GM18511 (cell line): Measurements from ENCODE around the gene S100A11.
A peak's percentile ranks its signal among the peaks of the same experiment; 100 is the strongest.

ENCODE experiments used
- ATAC-seq: cut with Tn5 transposase; IDR thresholded peaks from one replicate; pipeline ENCODE4 v1.9.1; 2021; ENCODE audit warnings: mild to moderate bottlenecking, moderate library complexity; ENCODE audit not compliant: unreplicated experiment

Gene S100A11

GRCh38 chr1:152003846-152004442 is 32.9 kb downstream of the S100A11 start:
- ATAC-seq, result no peak

- no peak for ATAC-seq
Observed at GRCh38 chr1:152002960-152003359, 33.8 kb downstream of the S100A11 start.

DNA sequence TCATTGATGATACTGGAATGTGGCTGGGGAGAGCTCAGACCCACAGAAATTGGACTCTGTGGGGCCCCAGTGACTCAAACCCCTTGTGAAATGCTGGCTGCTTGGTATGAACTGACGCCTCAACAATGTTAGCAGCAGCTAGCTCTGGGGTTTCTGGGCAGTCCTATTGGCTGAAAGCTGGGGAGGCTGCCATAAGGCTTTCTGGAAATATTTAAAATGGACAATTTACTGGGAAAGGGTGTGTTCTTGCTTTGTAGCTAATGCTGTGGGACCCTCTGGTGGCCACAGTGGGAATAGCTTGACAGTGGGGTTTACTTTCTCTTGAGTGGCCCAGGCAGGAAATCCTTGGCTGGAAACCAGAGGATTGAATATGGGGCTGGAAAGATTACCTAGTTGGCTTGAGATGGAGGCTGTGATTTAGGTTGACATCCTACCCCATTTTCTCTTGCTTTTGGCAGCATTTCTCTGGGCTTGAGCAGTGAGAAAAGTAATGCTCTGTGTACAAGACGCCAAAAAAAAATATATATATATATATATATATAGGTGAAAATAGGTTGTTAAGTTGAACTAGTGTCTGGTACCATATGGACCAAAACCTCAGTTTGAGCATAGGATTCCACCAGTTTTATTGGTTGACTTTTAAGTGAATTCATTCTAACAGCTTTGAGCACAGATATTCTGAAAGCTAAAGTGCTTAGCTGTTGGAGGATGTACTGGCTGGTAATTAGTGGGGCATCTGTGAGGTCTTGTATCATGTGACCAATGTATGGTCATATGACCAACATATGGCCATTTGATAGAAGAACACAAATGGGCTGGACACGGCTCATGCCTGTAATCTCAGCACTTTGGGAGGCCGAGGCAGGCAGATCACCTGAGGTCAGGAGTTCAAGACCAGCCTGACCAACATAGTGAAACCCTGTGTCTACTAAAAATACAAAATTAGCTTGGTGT is 34.9 kb downstream of the S100A11 start:
- no peak for ATAC-seq

- ATAC-seq, result no peak
Observed at GRCh38 chr1:152000964-152001630, 35.7 kb downstream of the S100A11 start.

GRCh38 chr1:151998611-151999362 is 38.0 kb downstream of the S100A11 start:
- no peak for ATAC-seq

DNA sequence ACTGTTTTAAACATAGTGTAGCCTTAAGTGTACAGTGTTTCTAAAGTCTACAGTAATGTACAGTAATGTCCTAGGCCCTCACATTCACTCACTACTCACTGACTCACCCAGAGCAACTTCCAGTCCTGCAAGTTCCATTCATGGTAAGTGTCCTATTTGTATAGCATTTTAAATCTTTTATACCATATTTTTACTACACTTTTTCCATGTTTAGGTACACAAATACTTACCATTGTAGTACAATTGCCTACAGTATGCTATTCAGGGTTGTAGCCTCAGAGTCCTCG is 39.6 kb downstream of the S100A11 start:
- no peak for ATAC-seq

- no peak for ATAC-seq
Observed at GRCh38 chr1:151995774-151996173, 41.0 kb downstream of the S100A11 start.

DNA sequence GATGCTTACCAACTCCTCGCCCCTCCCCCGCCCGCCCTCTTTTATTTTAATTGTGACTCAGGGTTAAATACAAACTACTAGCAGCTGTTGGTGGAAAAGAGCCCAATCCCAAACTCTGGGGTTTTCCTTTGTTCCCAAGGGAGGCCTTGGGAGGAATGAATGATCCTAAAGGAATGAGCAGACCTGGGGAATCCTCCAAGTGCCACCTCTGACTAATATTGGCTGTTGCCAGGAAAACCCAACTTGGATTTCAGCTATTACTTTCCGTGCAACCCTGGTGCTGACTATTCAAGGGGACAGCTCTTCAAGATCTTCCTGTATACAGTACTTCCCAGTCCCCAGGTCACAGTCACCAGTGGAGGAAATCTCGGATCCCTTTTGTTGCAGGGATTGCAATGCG is 41.8 kb downstream of the S100A11 start:
- no peak for ATAC-seq

- peak; percentile 59 for ATAC-seq
Observed at GRCh38 chr1:151993734-151994496, 42.9 kb downstream of the S100A11 start, which contains the start of gene S100A10. S100A10 (minus strand) TSS chr1:151993859; CDS start chr1:151986230, 7,629 bp downstream.

- no peak for ATAC-seq
Observed at GRCh38 chr1:151993084-151993733, 43.6 kb downstream of the S100A11 start.

- no peak for ATAC-seq
Observed at GRCh38 chr1:151992303-151993083, 44.3 kb downstream of the S100A11 start.

- no peak for ATAC-seq
Observed at GRCh38 chr1:151991663-151992302, 45.0 kb downstream of the S100A11 start.

GRCh38 chr1:151990856-151991198 is 46.0 kb downstream of the S100A11 start:
- ATAC-seq, result no peak

DNA sequence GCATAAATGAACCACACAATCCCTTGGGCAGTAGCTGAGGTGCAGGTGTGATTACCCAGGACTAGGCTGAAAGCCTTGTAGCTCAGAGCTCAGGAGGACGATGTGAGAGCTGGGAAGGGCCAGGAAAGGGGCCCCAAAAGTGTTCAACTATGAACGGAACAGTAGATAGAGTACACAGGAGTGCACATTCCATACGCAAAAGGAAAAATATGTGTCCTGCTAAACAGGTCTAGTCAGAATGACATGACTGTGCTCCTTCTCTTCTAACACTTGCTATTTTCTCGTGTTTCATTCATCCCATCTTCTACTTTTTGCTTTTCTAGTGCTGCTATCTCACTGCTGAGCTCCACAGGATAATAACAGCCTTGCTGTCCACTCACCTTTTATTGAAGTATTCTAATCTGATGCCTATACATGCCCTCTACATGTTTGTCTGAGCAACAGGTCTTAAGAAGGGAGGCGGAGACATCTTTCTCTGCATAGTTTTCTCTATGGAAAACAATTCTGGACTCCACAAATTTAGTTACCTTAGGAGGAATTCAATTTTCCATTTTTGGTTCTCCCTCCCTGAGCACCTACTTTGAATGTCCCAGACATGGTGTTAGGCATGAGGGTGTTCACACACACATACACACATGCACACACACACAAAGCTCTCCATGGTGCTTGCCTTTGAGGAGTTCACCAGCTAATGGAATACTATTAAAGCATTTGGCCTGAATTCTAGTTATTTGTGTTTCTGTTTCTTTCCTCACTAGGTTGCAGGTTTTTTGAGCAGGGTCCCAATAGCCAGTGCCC is 46.5 kb downstream of the S100A11 start:
- no peak for ATAC-seq

DNA sequence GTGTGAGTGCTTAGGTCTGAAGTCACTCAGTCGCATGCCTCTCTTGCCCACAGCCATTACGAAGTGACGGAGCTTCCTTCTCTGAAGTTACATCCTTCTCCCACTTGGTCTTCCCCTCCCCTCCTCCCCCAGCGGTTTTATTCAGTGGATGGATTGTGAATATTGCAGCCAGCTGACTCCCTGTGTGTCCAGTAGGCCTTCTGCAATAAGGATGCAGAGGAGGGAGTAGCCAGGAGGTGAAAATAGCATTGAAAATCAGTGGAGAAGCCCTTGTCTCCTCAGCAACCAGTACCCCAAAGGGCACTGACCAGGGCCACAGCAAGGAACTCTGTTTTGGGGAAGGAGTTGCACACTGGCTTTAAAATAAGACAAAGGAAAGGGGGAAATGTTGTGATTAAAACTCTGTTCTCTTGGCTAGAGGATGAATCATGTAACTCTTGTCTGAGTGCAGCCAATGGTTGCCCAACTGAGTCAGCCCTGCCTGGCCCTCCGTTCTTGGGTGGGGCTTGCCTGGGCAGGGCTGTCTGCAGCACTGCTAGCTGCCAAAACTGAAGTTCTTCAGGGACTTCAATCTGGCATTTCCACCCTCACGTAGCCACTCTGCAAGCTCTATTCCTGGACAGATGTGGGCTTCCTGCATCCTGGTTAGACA is 47.5 kb downstream of the S100A11 start:
- no peak for ATAC-seq

- no peak for ATAC-seq
Observed at GRCh38 chr1:151988405-151988923, 48.3 kb downstream of the S100A11 start.
